Esophagus squamous epithelium (tissue), 4 donors: Measurements from ENCODE around the gene LENG8.
A peak's percentile ranks its signal among the peaks of the same experiment; 100 is the strongest.

Experiments
- POLR2A ChIP-seq, 4 donors: fragments of 450-650 bp; IDR thresholded peaks; one replicate each; pipeline ENCODE4 v1.6.1; 2017; ENCODE audit warnings: antibody characterized with exemption in 4 of 4, mild to moderate bottlenecking in 4 of 4, moderate library complexity in 3 of 4
- TF ChIP-seq, protein P1 (sequence below), 6 experiments: fragments of 450-650 bp in 4 of 6; fragments of 200-600 bp in 2 of 6; sonication (generic) in 2 of 6; IDR thresholded peaks; one replicate each; pipeline ENCODE4 v1.5.1; 2016 to 2019; ENCODE audit warnings: antibody characterized with exemption in 6 of 6, mild to moderate bottlenecking in 4 of 6, moderate library complexity in 4 of 6

DNA sequence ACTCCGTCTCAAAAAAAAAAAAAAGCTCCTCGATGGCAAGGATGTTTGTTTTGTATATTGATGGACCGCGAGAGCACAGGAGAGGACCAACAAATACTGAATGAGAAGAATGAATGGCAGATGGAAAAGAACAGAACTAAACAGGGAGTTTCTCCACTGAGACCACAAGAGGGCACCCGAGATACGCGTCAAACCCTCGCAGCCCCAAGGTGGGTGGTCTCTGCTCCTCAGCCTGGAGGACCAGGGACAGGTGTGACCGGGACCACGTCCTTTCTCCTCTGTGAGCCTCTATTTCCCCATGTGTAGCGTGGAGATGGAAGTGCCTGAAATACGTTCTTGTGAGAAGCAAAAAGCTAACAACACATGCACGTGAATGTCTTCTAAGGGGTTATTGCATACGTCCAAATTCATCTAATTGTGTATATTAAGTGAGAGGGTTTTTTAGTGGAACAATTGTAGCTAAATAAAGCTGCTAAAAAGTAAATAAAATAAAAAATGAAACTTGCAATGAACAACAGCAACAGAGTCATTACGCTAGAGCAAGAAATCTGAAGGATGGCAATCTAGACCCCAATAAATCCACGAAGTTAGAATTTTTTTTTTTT, 32.4 kb downstream of the LENG8 start:
- TF ChIP-seq, protein P1, sequence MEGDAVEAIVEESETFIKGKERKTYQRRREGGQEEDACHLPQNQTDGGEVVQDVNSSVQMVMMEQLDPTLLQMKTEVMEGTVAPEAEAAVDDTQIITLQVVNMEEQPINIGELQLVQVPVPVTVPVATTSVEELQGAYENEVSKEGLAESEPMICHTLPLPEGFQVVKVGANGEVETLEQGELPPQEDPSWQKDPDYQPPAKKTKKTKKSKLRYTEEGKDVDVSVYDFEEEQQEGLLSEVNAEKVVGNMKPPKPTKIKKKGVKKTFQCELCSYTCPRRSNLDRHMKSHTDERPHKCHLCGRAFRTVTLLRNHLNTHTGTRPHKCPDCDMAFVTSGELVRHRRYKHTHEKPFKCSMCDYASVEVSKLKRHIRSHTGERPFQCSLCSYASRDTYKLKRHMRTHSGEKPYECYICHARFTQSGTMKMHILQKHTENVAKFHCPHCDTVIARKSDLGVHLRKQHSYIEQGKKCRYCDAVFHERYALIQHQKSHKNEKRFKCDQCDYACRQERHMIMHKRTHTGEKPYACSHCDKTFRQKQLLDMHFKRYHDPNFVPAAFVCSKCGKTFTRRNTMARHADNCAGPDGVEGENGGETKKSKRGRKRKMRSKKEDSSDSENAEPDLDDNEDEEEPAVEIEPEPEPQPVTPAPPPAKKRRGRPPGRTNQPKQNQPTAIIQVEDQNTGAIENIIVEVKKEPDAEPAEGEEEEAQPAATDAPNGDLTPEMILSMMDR (IDR thresholded peaks at IDR 0.05): peak in 4 of 6 experiments; percentile 19 to 66 (median 30)
- no peak for TF ChIP-seq POLR2A (IDR thresholded peaks at IDR 0.05)
